B cell (primary cell): ENCODE data around the gene H6PD. TPM values are rescaled to one million over a fixed set of nuclear protein-coding genes. Genes with fewer than 3 reads are reported as not detected.

Source experiments
- ATAC-seq: fragments of 200-7000 bp; cut with Tn5 transposase; one replicate; pipeline ENCODE4 v1.10.0; 2021; ENCODE audit warnings: low read depth, mild to moderate bottlenecking, moderate number of reproducible peaks, moderate library complexity
- CTCF ChIA-PET: fragments of 350-600 bp; sonication (Branson Sonifier 250); formaldehyde crosslinking; loops from one replicate; lab custom pipeline; 2021; ENCODE audit warnings: antibody characterized with exemption, inconsistent platforms; lab: Charles Lee
- POLR2A ChIA-PET: fragments of 350-600 bp; sonication (Branson Sonifier 250); formaldehyde crosslinking; loops from one replicate; lab custom pipeline; 2021; ENCODE audit warnings: antibody characterized with exemption; lab: Charles Lee
- DNase-seq: peaks from one replicate; pipeline ENCODE4 v3.0.0; 2013
- H2AFZ ChIP-seq: 2 replicates; pipeline ENCODE4 v1.6.1; 2012; ENCODE audit warnings: mild to moderate bottlenecking, low read depth, low read length; ENCODE audit not compliant: insufficient read depth, poor library complexity, severe bottlenecking
- H3K27ac ChIP-seq, 2 donors: 1 replicate in 1 of 2; 2 replicates in 1 of 2; pipeline ENCODE4 v1.5.1; 2012 to 2013; ENCODE audit warnings: low read length in 2 of 2, mild to moderate bottlenecking in 2 of 2, moderate library complexity in 1 of 2
- H3K27me3 ChIP-seq, 4 experiments: fragments of 200-600 bp in 1 of 4; sonication (generic) in 1 of 4; replicated peaks in 1 of 4; 1 replicate in 2 of 4; 2 replicates in 2 of 4; pipeline versions ENCODE4 v1.6.1 to v1.7.0; 2013 to 2016; ENCODE audit warnings: low read length in 3 of 4, mild to moderate bottlenecking in 2 of 4, mixed read lengths in 1 of 4, moderate library complexity in 1 of 4; ENCODE audit not compliant: insufficient read depth in 4 of 4, control insufficient read depth in 3 of 4; ENCODE audit errors: control extremely low read depth in 1 of 4
- H3K36me3 ChIP-seq, 2 experiments: replicated peaks in 1 of 2; 1 replicate in 1 of 2; 2 replicates in 1 of 2; pipeline versions ENCODE4 v1.6.1 to v1.7.1; 2013; ENCODE audit warnings: low read length in 1 of 2; ENCODE audit not compliant: insufficient read depth in 2 of 2, control insufficient read depth in 1 of 2; ENCODE audit errors: control extremely low read depth in 1 of 2, extremely low read depth in 1 of 2
- H3K4me1 ChIP-seq, 2 donors: fragments of 200-600 bp in 1 of 2; sonication (generic) in 1 of 2; 1 replicate in 1 of 2; 2 replicates in 1 of 2; pipeline versions ENCODE4 v1.5.1 to v1.6.1; 2013 to 2017; ENCODE audit warnings: low read length in 2 of 2; ENCODE audit not compliant: control insufficient read depth in 2 of 2, insufficient read depth in 2 of 2
- H3K4me2 ChIP-seq: replicated peaks from 2 replicates; pipeline ENCODE3; 2012; ENCODE audit warnings: mild to moderate bottlenecking, low read depth, low read length; ENCODE audit not compliant: poor library complexity, severe bottlenecking
- H3K4me3 ChIP-seq, 5 experiments: fragments of 200-600 bp in 1 of 5; sonication (generic) in 1 of 5; 1 replicate in 3 of 5; 2 replicates in 2 of 5; pipeline versions ENCODE4 v1.5.1 to v1.7.0; 2011 to 2016; ENCODE audit warnings: low read length in 4 of 5, mild to moderate bottlenecking in 4 of 5, low read depth in 2 of 5, control low read depth in 1 of 5, moderate library complexity in 1 of 5; ENCODE audit not compliant: insufficient read depth in 1 of 5; ENCODE audit errors: control extremely low read depth in 1 of 5, extremely low read depth in 1 of 5
- H3K79me2 ChIP-seq: fragments of 200-600 bp; sonication (generic); one replicate; pipeline ENCODE4 v1.6.0; 2016; ENCODE audit warnings: low read length; ENCODE audit not compliant: control insufficient read depth, insufficient read depth
- H3K9ac ChIP-seq: fragments of 200-600 bp; sonication (generic); 2 replicates; pipeline ENCODE4 v1.6.1; 2017; ENCODE audit warnings: mild to moderate bottlenecking, low read length, moderate library complexity
- H3K9me3 ChIP-seq, 3 donors: one replicate each; pipeline versions ENCODE4 v1.6.1 to v1.7.1; 2013; ENCODE audit warnings: low read length in 2 of 3; ENCODE audit not compliant: control insufficient read depth in 2 of 3, insufficient read depth in 1 of 3; ENCODE audit errors: control extremely low read depth in 1 of 3
- H4K20me1 ChIP-seq: 2 replicates; pipeline ENCODE4 v1.6.0; 2012; ENCODE audit warnings: mild to moderate bottlenecking, low read length; ENCODE audit not compliant: insufficient read depth, control insufficient read depth, poor library complexity, severe bottlenecking
- H3K27ac Mint-ChIP-seq: one replicate; pipeline ENCODE4 v1.8.0; 2021; ENCODE audit warnings: mixed read lengths
- H3K27me3 Mint-ChIP-seq: one replicate; pipeline ENCODE4 v1.8.0; 2021; ENCODE audit warnings: mixed read lengths
- H3K4me1 Mint-ChIP-seq: one replicate; pipeline ENCODE4 v1.8.0; 2021; ENCODE audit warnings: mixed read lengths
- H3K4me3 Mint-ChIP-seq: one replicate; pipeline ENCODE4 v1.8.0; 2021; ENCODE audit warnings: mixed read lengths
- H3K9me3 Mint-ChIP-seq: one replicate; pipeline ENCODE4 v1.8.0; 2022; ENCODE audit warnings: mixed read lengths; ENCODE audit not compliant: insufficient read depth
- EZH2 ChIP-seq: IDR thresholded peaks from 2 replicates; pipeline ENCODE4 v1.6.1; 2012; ENCODE audit warnings: borderline replicate concordance, low read depth, mild to moderate bottlenecking, moderate library complexity, low read length; ENCODE audit not compliant: insufficient read depth, poor library complexity, severe bottlenecking
- WGBS: methylation state at CpG from one replicate; pipeline ENCODE4 v1.1.5; 2013; ENCODE audit warnings: missing lambda C conversion rate; ENCODE audit not compliant: insufficient coverage; 5-methylcytosine and 5-hydroxymethylcytosine counted together
- intact Hi-C: fragments of 100-400 bp; cut with micrococcal nuclease; formaldehyde crosslinking; loops from one replicate; pipeline ENCODE4 v1.10.0; 2022
- polyA plus RNA-seq: library from polyadenylated mRNA; depleted of rRNA; stranded (reverse); fragments of >200 nt; gene quantifications from 2 replicates; pipeline ENCODE4 v1.2.3, GENCODE V29; 2012
- total RNA-seq, 2 donors: library from RNA; stranded (reverse); fragments of 120-200 nt in 1 of 2; gene quantifications; 1 replicate in 1 of 2; 2 replicates in 1 of 2; pipeline versions ENCODE4 v1.2.3 to v1.2.4, GENCODE V29; 2013 to 2022
- TF ChIP-seq, protein P1 (sequence below): fragments of 200-600 bp; IDR thresholded peaks from one replicate; pipeline ENCODE4 v1.8.0; 2022; ENCODE audit warnings: antibody characterized with exemption, mild to moderate bottlenecking

H6PD gene
- total and polyA plus RNA-seq, 2 donors (not counting 1 experiment from before 2014, with no cell fraction given), result 11.3 to 30.2 TPM

GRCh38 chr1:9200441-9200840 lies 34.1 kb upstream of the H6PD start:
- ATAC-seq, result peak; percentile 41
- H3K27ac ChIP-seq, result no peak overlapping the region
- DNase-seq, result no peak
- no peak overlapping the region for H3K9ac ChIP-seq
- no peak overlapping the region for H3K4me3 ChIP-seq
- ChIA-PET POLR2A (interaction anchor here (0.6 kb wide), 2 partner anchors 63 to 99 kb away, joined by 3 to 6 read pairs; no protein-coding TSS in a partner anchor), CTCF (interaction anchor here (0.6 to 10.4 kb wide), 9 partner anchors 15 to 291 kb away, joined by 3 to 153 read pairs (median 5); partner anchors contain the start of gene GPR157)
- no peaks in the 10 kb centered on the region for H3K79me2 ChIP-seq
- H3K4me1 ChIP-seq, result peaks cover 22 to 26% of the 10 kb centered on the region in 2 donors
- H3K9me3 ChIP-seq, result peaks cover 0 to 5% (median 0%) of the 10 kb centered on the region in 3 donors
- 23% methylated on average over 6 of the region's 7 CpGs for whole genome bisulfite sequencing
- TF ChIP-seq, protein P1, sequence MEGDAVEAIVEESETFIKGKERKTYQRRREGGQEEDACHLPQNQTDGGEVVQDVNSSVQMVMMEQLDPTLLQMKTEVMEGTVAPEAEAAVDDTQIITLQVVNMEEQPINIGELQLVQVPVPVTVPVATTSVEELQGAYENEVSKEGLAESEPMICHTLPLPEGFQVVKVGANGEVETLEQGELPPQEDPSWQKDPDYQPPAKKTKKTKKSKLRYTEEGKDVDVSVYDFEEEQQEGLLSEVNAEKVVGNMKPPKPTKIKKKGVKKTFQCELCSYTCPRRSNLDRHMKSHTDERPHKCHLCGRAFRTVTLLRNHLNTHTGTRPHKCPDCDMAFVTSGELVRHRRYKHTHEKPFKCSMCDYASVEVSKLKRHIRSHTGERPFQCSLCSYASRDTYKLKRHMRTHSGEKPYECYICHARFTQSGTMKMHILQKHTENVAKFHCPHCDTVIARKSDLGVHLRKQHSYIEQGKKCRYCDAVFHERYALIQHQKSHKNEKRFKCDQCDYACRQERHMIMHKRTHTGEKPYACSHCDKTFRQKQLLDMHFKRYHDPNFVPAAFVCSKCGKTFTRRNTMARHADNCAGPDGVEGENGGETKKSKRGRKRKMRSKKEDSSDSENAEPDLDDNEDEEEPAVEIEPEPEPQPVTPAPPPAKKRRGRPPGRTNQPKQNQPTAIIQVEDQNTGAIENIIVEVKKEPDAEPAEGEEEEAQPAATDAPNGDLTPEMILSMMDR, result no peak
- no peak for TF ChIP-seq EZH2
- H3K36me3 ChIP-seq, result no peaks in the 10 kb centered on the region
- no peaks in the 10 kb centered on the region for H4K20me1 ChIP-seq
- peak overlapping the region; percentile 39 for H3K27ac Mint-ChIP-seq
- no peak overlapping the region for H3K4me2 ChIP-seq
- H3K4me3 Mint-ChIP-seq, result no peak overlapping the region
- intact Hi-C loops, result no loop called here
- H3K27me3 Mint-ChIP-seq, result peaks cover 61% of the 10 kb centered on the region
- peaks cover 0 to 67% (median 46%) of the 10 kb centered on the region in 4 experiments for H3K27me3 ChIP-seq
- H3K9me3 Mint-ChIP-seq, result no peaks in the 10 kb centered on the region
- no peak overlapping the region for H2AFZ ChIP-seq
- H3K4me1 Mint-ChIP-seq, result peaks cover 40% of the 10 kb centered on the region
